SU-DHL-6 (cell line): ENCODE results near the gene MRPS15.
A peak's percentile ranks its signal among the peaks of the same experiment; 100 is the strongest.

ENCODE experiments used
- H2AFZ ChIP-seq: fragments of 200-600 bp; sonication (generic); 2 replicates; pipeline ENCODE4 v1.6.1; 2014; ENCODE audit warnings: low read depth, mild to moderate bottlenecking, moderate library complexity, mixed read lengths, antibody characterized with exemption, low read length; ENCODE audit not compliant: severe bottlenecking
- H3F3A ChIP-seq: fragments of 200-600 bp; shearing (Covaris generic); 2 replicates; pipeline ENCODE4 v1.6.0; 2016; ENCODE audit warnings: antibody characterized with exemption, mild to moderate bottlenecking; ENCODE audit not compliant: insufficient read depth
- H3K27ac ChIP-seq: fragments of 200-600 bp; sonication (generic); 2 replicates; pipeline ENCODE4 v1.5.1; 2016; ENCODE audit warnings: low read depth, mild to moderate bottlenecking, low read length, moderate library complexity, mixed read lengths
- H3K27me3 ChIP-seq: fragments of 200-600 bp; sonication (generic), shearing (Covaris generic); 2 replicates; pipeline ENCODE4 v1.6.0; 2014; ENCODE audit warnings: mild to moderate bottlenecking, low read length
- H3K36me3 ChIP-seq: fragments of 200-600 bp; sonication (generic); 2 replicates; pipeline ENCODE4 v1.6.1; 2014; ENCODE audit warnings: mild to moderate bottlenecking, low read length, mixed read lengths
- H3K4me2 ChIP-seq: fragments of 300-600, 200-600 bp; shearing (Covaris generic), sonication (generic); 2 replicates; pipeline ENCODE4 v1.6.0; 2014; ENCODE audit warnings: low read length, low read depth, mild to moderate bottlenecking; ENCODE audit not compliant: poor library complexity, severe bottlenecking
- H3K4me3 ChIP-seq: fragments of 200-600 bp; sonication (generic); 2 replicates; pipeline ENCODE4 v1.5.1; 2014; ENCODE audit warnings: antibody characterized with exemption, low read length, mild to moderate bottlenecking, mixed read lengths; ENCODE audit not compliant: insufficient read depth, poor library complexity, severe bottlenecking
- H3K79me2 ChIP-seq: fragments of 200-600 bp; sonication (generic); 2 replicates; pipeline ENCODE4 v1.6.1; 2014; ENCODE audit warnings: mild to moderate bottlenecking, low read length, moderate library complexity; ENCODE audit not compliant: insufficient read depth
- H3K9ac ChIP-seq: fragments of 200-600 bp; sonication (generic); 2 replicates; pipeline ENCODE4 v1.7.0; 2014; ENCODE audit warnings: mild to moderate bottlenecking, low read length
- H3K9me2 ChIP-seq: fragments of 200-600 bp; sonication (generic); replicated peaks from 2 replicates; pipeline ENCODE4 v1.6.1; 2014; ENCODE audit warnings: low read length; ENCODE audit not compliant: insufficient read depth
- H3K9me3 ChIP-seq: fragments of 200-600 bp; sonication (generic); 2 replicates; pipeline ENCODE4 v1.6.1; 2014; ENCODE audit warnings: low read length, mixed read lengths; ENCODE audit not compliant: insufficient read depth
- H4K20me1 ChIP-seq: fragments of 200-600 bp; sonication (generic); 2 replicates; pipeline ENCODE4 v1.6.1; 2014; ENCODE audit warnings: low read depth, mild to moderate bottlenecking, antibody characterized with exemption, low read length, moderate library complexity, mixed read lengths
- CTCF ChIP-seq: fragments of 200-600 bp; sonication (generic); IDR thresholded peaks from one replicate; pipeline ENCODE4 v1.5.1; 2017; ENCODE audit warnings: antibody characterized with exemption, mild to moderate bottlenecking, low read length, moderate library complexity; ENCODE audit not compliant: insufficient read depth, poor library complexity, severe bottlenecking
- EZH2phosphoT487 ChIP-seq: fragments of 200-600 bp; sonication (generic), shearing (Covaris generic); conservative IDR thresholded peaks from 2 replicates; pipeline ENCODE4 v1.6.1; 2018; ENCODE audit warnings: mild to moderate bottlenecking, antibody characterized with exemption, low read length, moderate library complexity, mixed read lengths

The MRPS15 gene

DNA sequence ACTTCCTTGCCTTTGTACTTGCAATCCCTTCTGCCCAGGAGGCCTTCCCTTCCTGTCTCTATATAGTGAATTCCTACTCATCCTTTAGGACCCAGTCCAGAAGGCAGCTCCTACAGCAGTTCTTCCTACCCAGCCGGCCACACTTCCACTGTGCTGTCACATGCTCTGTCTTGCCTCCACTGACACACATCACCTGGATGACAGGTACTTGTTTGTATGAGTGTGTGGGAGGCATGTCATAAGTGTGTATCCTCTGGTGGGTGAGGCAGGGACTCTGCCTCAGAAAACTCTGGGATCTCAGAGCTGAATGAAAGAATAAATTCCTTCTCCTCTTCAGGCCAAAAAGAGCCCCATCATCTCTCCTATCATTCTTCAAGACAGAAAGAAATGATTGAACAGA, 8.8 kb downstream of the MRPS15 start:
- H3F3A ChIP-seq: no peaks in the 10 kb centered on the region
- TF ChIP-seq EZH2phosphoT487 (no peak), CTCF (no peak)
- H4K20me1 ChIP-seq: no peaks in the 10 kb centered on the region
- H3K79me2 ChIP-seq: no peaks in the 10 kb centered on the region
- no peaks in the 10 kb centered on the region for H3K9me3 ChIP-seq
- H3K27me3 ChIP-seq: no peaks in the 10 kb centered on the region
- no peak overlapping the region for H3K4me2 ChIP-seq
- H3K4me3 ChIP-seq: no peak overlapping the region
- 0 out of 2 replicates have a peak, but pooled peaks cover 6% of the 10 kb centered on the region for H3K36me3 ChIP-seq
- H2AFZ ChIP-seq: no peak overlapping the region
- no peaks in the 10 kb centered on the region for H3K9me2 ChIP-seq
- H3K27ac ChIP-seq: no peak overlapping the region
- no peak overlapping the region for H3K9ac ChIP-seq

- Histone ChIP-seq H3K9me2 (no peaks in the 10 kb centered on the region), H3K4me2 (no peak overlapping the region), H4K20me1 (no peaks in the 10 kb centered on the region), H3K4me3 (no peak overlapping the region), H3K27me3 (no peaks in the 10 kb centered on the region), H3K9ac (no peak overlapping the region), H3K27ac (no peak overlapping the region), H3K36me3 (0 out of 2 replicates have a peak, but pooled peaks cover 6% of the 10 kb centered on the region), H3K9me3 (no peaks in the 10 kb centered on the region), H3K79me2 (no peaks in the 10 kb centered on the region), H2AFZ (no peak overlapping the region), H3F3A (no peaks in the 10 kb centered on the region)
- no peak for TF ChIP-seq EZH2phosphoT487
Measured at GRCh38 chr1:36453600-36454388, 10.4 kb downstream of the MRPS15 start.

DNA sequence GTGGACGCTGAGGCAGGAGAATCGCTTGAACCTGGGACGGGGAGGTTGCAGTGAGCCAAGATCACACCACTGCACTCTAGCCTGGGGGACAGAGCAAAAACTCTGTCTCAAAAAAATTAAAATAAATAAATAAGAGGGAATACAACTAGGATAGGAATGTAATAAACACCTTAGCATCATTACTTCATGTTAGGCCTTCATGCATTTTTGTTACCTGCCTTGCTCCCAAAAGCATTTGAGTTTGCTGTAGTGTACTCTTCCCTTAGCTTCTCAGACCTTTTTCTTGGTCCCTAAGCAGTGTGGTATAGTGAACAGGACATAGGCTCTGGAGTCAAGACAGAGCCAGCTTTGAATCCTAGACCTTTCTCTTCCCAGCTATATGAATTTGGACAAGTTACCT, 11.1 kb downstream of the MRPS15 start:
- H3K27me3 ChIP-seq: no peaks in the 10 kb centered on the region
- H3K27ac ChIP-seq: no peak overlapping the region
- no peaks in the 10 kb centered on the region for H3F3A ChIP-seq
- H4K20me1 ChIP-seq: no peaks in the 10 kb centered on the region
- no peaks in the 10 kb centered on the region for H3K9me3 ChIP-seq
- no peaks in the 10 kb centered on the region for H3K9me2 ChIP-seq
- no peak overlapping the region for H3K9ac ChIP-seq
- H3K79me2 ChIP-seq: no peaks in the 10 kb centered on the region
- no peak overlapping the region for H3K4me2 ChIP-seq
- no peak overlapping the region for H3K4me3 ChIP-seq
- 0 out of 2 replicates have a peak, but pooled peaks cover 6% of the 10 kb centered on the region for H3K36me3 ChIP-seq
- no peak for TF ChIP-seq CTCF
- no peak for TF ChIP-seq EZH2phosphoT487
- H2AFZ ChIP-seq: no peak overlapping the region

DNA sequence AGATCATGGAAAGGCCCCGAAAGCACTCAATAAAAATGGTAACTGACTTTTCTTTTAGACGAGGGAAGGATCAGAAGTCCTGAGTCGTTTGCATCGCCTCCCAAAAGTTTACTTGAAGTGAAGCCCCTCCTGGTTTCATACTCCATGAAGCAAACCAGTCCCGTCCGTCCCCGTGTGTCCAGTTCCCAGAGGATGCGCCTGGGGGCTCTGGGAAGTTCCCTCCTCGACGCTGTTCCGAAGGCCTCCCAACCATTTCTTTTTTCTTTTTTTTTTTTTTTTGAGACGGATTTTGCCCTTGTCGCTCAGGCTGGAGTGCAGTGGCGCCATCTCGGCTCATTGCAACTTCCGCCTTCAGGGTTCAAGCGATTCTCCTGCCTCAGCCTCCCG, 13.3 kb downstream of the MRPS15 start:
- no peaks in the 10 kb centered on the region for H3K27me3 ChIP-seq
- TF ChIP-seq EZH2phosphoT487 (no peak), CTCF (no peak)

More for the DNA sequence above, 13.3 kb downstream of the MRPS15 start:
- no peaks in the 10 kb centered on the region for H3K79me2 ChIP-seq
- H3K9me3 ChIP-seq: no peaks in the 10 kb centered on the region
- 0 out of 2 replicates have a peak, but pooled peaks cover 6% of the 10 kb centered on the region for H3K36me3 ChIP-seq
- no peaks in the 10 kb centered on the region for H3K9me2 ChIP-seq
- H3K4me3 ChIP-seq: peak overlapping the region; percentile 53
- H3F3A ChIP-seq: no peaks in the 10 kb centered on the region
- 0 out of 2 replicates have a peak overlapping the region, but pooled peaks have one; percentile 3 for H3K27ac ChIP-seq
- no peaks in the 10 kb centered on the region for H4K20me1 ChIP-seq
- H2AFZ ChIP-seq: peak overlapping the region; percentile 76
- H3K4me2 ChIP-seq: peak overlapping the region; percentile 85
- H3K9ac ChIP-seq: peak overlapping the region; percentile 61
